ENCODE results near the gene ATP5MK. TPM values are rescaled to one million over a fixed set of nuclear protein-coding genes. Genes with fewer than 3 reads are reported as not detected.
A peak's percentile ranks its signal among the peaks of the same experiment; 100 is the strongest.

Gene ATP5MK
- total and polyA plus RNA-seq, 2 experiments from 2014 or later: 81.4 to 909 TPM

DNA sequence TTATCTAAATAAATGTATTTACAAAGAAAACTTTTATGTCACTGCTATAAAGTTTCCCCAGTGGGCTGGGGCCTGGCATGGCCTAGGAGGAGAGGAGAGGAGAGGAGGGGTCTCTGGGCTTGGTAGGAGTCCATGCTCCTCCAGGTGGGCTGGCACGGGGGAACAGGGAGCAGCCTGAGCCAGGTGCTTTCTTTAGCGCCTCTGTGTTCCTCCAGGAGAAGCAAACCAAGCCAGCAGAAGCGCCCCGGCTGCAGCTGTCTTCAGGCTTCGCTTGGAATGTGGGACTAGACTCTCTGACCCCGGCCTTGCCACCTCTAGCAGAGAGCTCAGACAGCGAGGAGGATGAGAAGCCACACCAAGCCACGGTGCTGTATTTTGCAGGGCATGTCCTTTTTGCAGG lies 45.3 kb upstream of the ATP5MK start:
- DNase-seq (ENCODE audit: low read depth in 1 of 2, low spot score in 1 of 2): no peak
- Histone ChIP-seq H3K27me3 (no peaks in the 10 kb centered on the region), H3K36me3 (peaks cover 60% of the 10 kb centered on the region), H3K9me3 (ENCODE audit: low read depth) (no peaks in the 10 kb centered on the region), H3K27ac (no peak overlapping the region), H3K4me3 (no peak overlapping the region), H3K4me1 (ENCODE audit: low read depth) (no peaks in the 10 kb centered on the region)
- TF ChIP-seq, protein P1, sequence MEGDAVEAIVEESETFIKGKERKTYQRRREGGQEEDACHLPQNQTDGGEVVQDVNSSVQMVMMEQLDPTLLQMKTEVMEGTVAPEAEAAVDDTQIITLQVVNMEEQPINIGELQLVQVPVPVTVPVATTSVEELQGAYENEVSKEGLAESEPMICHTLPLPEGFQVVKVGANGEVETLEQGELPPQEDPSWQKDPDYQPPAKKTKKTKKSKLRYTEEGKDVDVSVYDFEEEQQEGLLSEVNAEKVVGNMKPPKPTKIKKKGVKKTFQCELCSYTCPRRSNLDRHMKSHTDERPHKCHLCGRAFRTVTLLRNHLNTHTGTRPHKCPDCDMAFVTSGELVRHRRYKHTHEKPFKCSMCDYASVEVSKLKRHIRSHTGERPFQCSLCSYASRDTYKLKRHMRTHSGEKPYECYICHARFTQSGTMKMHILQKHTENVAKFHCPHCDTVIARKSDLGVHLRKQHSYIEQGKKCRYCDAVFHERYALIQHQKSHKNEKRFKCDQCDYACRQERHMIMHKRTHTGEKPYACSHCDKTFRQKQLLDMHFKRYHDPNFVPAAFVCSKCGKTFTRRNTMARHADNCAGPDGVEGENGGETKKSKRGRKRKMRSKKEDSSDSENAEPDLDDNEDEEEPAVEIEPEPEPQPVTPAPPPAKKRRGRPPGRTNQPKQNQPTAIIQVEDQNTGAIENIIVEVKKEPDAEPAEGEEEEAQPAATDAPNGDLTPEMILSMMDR (IDR thresholded peaks at IDR 0.05; ENCODE audit: low read depth, low read length): no peak

DNA sequence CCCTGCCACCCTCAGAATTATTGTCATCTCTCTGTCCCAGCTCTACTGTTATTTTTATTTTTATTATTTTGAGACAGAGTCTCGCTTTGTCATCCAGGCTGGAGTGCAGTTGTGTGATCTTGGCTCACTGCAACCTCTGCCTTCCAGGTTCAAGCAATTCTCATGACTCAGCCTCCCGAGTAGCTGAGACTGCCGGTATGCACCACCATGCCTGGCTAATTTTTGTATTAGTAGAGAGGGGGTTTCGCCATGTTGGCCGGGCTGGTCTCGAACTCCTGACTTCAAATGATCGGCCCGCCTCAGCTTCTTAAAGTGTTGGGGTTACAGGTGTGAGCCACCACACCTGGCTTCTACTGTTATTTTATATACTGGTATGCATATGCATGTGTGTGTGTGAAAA lies 44.9 kb upstream of the ATP5MK start:
- DNase-seq (ENCODE audit: low read depth in 1 of 2, low spot score in 1 of 2): no peak
- no peak overlapping the region for H3K27ac ChIP-seq

DNA sequence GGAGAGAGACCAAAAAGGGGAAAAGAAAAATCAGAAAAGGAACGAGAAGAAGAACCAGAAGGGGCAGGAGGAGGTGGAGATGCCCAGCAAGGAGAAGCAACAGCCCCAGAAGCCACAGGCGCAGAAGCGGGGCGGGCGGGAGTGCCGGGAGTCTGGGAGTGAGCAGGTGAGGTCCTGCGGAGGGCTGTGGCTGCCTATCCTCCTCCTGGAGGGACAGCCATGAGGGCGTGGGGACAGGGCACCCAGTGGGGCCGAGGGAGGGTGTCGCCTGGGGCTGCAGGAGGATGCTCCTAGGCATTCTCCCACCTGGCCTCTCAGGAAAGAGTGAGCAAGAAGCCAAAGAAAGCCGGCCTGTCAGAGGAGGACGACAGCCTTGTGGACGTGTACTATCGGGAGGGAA lies 44.1 kb upstream of the ATP5MK start:
- no peak overlapping the region for H3K4me3 ChIP-seq
- H3K36me3 ChIP-seq: peaks cover 64% of the 10 kb centered on the region

More for the DNA sequence above, 44.9 kb upstream of the ATP5MK start:
- H3K27me3 ChIP-seq: no peaks in the 10 kb centered on the region
- H3K4me3 ChIP-seq: no peak overlapping the region
- peaks cover 63% of the 10 kb centered on the region for H3K36me3 ChIP-seq
- TF ChIP-seq, protein P1 (IDR thresholded peaks at IDR 0.05; ENCODE audit: low read depth, low read length): no peak
- H3K4me1 ChIP-seq (ENCODE audit: low read depth): no peaks in the 10 kb centered on the region
- no peaks in the 10 kb centered on the region for H3K9me3 ChIP-seq (ENCODE audit: low read depth)

DNA sequence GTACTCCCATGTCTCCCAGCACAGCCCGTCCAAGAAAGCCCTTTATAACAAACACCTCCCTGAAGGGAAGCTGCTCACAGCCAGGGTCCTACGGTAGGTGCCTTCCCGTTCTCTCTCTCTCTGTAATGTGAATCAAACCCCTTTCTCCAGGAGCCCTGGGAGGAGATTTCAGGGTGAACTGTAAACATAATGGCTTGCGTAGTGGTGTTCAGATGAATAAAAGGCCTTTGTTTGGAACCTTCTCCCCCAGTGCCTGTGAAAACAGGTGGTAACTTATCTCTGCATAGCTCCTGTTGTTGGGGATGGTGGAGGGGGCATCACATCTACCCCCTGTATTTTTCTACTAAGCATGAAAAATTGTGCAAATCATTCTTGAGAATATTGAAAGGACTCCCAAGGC lies 43.5 kb upstream of the ATP5MK start:
- Histone ChIP-seq H3K36me3 (peaks cover 61% of the 10 kb centered on the region), H3K4me1 (ENCODE audit: low read depth) (no peaks in the 10 kb centered on the region), H3K9me3 (ENCODE audit: low read depth) (no peaks in the 10 kb centered on the region)

More for the DNA sequence above, 44.1 kb upstream of the ATP5MK start:
- Histone ChIP-seq H3K27me3 (no peaks in the 10 kb centered on the region), H3K27ac (no peak overlapping the region), H3K9me3 (ENCODE audit: low read depth) (no peaks in the 10 kb centered on the region), H3K4me1 (ENCODE audit: low read depth) (no peaks in the 10 kb centered on the region)
- TF ChIP-seq, protein P1 (IDR thresholded peaks at IDR 0.05; ENCODE audit: low read depth, low read length): no peak
- DNase-seq (ENCODE audit: low read depth in 1 of 2, low spot score in 1 of 2): no peak

DNA sequence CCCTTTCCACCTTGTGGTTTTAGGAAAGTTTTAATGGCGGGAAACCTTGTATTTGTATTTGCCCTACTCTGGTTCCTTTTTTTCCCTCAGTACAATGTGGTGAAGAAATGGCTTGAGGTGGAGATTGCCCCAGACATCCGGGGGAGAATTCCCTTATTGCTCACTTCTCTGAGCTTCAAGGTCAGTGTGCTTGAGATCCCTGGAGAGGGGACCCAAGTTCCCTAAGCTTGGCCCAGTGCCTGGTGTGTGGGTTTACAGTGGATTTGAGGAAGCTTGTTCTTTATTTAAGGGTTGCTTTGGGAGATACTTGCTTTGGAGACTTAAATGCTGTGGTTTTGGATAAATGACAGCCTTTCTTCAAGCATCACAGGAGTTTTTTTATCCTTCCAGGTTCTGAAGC lies 37.6 kb upstream of the ATP5MK start:
- TF ChIP-seq, protein P1 (IDR thresholded peaks at IDR 0.05; ENCODE audit: low read depth, low read length): no peak
- H3K4me3 ChIP-seq: no peak overlapping the region
- no peaks in the 10 kb centered on the region for H3K4me1 ChIP-seq (ENCODE audit: low read depth)
- peaks cover 46% of the 10 kb centered on the region for H3K36me3 ChIP-seq
- no peaks in the 10 kb centered on the region for H3K27me3 ChIP-seq
- H3K9me3 ChIP-seq (ENCODE audit: low read depth): no peaks in the 10 kb centered on the region
- no peak overlapping the region for H3K27ac ChIP-seq
- DNase-seq (ENCODE audit: low read depth in 1 of 2, low spot score in 1 of 2): peak in 1 of 2 donors; percentile 86

More for the DNA sequence above, 43.5 kb upstream of the ATP5MK start:
- TF ChIP-seq, protein P1 (IDR thresholded peaks at IDR 0.05; ENCODE audit: low read depth, low read length): no peak
- no peak for DNase-seq (ENCODE audit: low read depth in 1 of 2, low spot score in 1 of 2)
- Histone ChIP-seq H3K4me3 (no peak overlapping the region), H3K27me3 (no peaks in the 10 kb centered on the region), H3K27ac (no peak overlapping the region)

DNA sequence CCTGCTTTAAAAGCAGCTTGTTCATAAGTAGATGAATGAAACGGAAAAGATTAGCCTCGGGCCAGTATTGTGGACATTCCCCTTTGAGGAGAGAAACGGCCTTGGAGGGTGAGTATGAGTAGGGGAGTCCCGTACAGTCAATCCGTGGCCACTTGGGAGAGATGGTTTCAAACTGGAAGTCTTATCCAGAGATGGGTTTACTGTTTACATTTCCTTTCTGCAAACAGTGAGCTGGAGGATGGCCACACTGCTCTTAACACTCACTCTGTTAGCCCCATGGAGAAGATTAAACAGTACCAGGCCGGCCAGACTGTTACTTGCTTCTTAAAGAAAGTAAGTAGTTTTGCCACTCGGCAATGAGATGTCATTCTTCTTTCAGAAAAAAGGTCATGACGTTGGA lies 35.6 kb upstream of the ATP5MK start:
- no peak overlapping the region for H3K27ac ChIP-seq
- DNase-seq (ENCODE audit: low read depth in 1 of 2, low spot score in 1 of 2): no peak
- H3K4me3 ChIP-seq: no peak overlapping the region
- H3K9me3 ChIP-seq (ENCODE audit: low read depth): no peaks in the 10 kb centered on the region
- no peaks in the 10 kb centered on the region for H3K4me1 ChIP-seq (ENCODE audit: low read depth)
- peaks cover 47% of the 10 kb centered on the region for H3K36me3 ChIP-seq
- no peaks in the 10 kb centered on the region for H3K27me3 ChIP-seq
- TF ChIP-seq, protein P1 (IDR thresholded peaks at IDR 0.05; ENCODE audit: low read depth, low read length): no peak
